Hepatocyte (in vitro differentiated cells): Measurements from ENCODE around the gene RASL10B.

Experiments used
- CTCF ChIP-seq: fragments of 200-600 bp; sonication (generic); IDR thresholded peaks from 2 replicates; pipeline ENCODE4 v1.5.1; 2016; ENCODE audit warnings: antibody characterized with exemption, mild to moderate bottlenecking; ENCODE audit not compliant: poor library complexity
- EZH2 ChIP-seq: fragments of 200-600 bp; sonication (generic); IDR thresholded peaks from 2 replicates; pipeline ENCODE4 v1.6.1; 2016; ENCODE audit warnings: antibody characterized with exemption, mild to moderate bottlenecking, borderline replicate concordance
- EZH2phosphoT487 ChIP-seq: fragments of 200-600 bp; sonication (generic); IDR thresholded peaks from one replicate; pipeline ENCODE4 v1.6.1; 2018; ENCODE audit warnings: antibody characterized with exemption, mild to moderate bottlenecking, low read depth, moderate library complexity; ENCODE audit not compliant: unreplicated experiment, severe bottlenecking

- no peak for TF ChIP-seq CTCF
- no peak for TF ChIP-seq EZH2phosphoT487
- no peak for TF ChIP-seq EZH2
Measured at GRCh38 chr17:35773679-35774425, 42.4 kb downstream of the RASL10B start.
